Effector CD4-positive, alpha-beta T cell (primary cell): ENCODE measurements around the gene EME2.

Experiments
- DNase-seq: peaks from one replicate; pipeline ENCODE4 v3.0.0-alpha.2; 2020

Gene EME2

GRCh38 chr16:1767116-1767994, 5.3 kb upstream of the EME2 start:
- no peak for DNase-seq

- no peak for DNase-seq
Measured at GRCh38 chr16:1768061-1768766, 4.4 kb upstream of the EME2 start.

DNA sequence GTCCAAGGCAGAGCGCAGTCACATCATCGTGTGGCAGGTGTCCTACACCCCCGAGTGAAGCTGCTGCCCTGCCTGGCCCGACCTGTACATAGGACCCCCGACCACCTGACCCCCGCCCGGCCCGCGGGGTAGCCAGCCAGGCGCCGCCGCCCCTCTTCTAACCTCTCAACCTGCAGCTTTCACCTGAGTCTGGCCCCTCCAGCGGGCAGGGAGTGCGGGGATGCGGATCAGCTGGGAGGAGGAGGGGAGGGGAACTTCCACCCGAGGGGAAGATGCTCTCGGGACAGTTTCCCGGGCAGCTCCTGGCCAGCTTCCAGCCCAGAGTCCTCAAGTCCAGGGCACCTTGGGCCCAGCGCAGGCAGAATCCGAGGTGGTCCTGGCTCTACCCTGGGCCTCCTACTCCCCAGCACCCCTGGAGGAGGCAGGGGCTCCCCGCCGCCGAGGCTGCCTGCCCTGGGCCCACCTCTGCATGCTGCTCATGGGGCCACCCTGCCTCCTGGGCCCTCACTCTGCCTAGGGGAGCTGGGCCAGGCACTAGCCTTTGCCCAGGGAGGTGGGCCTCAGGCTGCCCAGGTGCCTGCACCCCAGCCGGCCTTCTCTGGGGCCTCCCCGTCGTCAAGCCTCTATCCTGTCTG, 3.7 kb upstream of the EME2 start:
- DNase-seq, result no peak

- DNase-seq, result no peak
Measured at GRCh38 chr16:1769402-1770300, 3.0 kb upstream of the EME2 start.

GRCh38 chr16:1770328-1771187, 2.1 kb upstream of the EME2 start:
- peak; percentile 17 for DNase-seq

GRCh38 chr16:1771188-1771863, 1.3 kb upstream of the EME2 start, which contains the start of gene NME3:
NME3 (minus strand) TSS chr16:1771543; CDS start chr16:1771534, 9 bp downstream.
- DNase-seq, result peak; percentile 62

DNA sequence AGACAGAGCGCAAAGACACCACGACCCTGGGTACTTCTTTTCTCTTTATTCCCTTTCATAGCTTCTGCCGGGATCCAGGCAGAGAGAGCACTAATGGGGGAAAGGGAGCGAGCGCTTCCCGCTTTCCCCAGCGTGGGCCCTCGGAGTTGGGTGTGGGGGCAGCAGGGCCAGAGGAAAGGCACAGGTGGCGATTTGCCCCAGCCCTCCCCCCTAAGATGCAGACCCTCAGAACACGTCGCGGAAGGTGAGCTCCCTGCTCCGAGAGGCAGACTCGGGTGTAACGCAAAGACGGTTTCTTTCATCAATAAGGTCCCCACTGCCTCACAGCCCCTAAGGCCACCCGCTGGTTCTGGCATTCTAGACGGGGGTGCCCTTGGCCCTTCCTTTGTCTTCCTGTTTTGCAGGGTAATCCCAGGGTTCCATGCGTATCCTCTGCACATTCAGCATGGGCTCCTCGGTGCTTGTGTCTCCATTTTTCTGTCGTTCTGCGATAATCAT, 697 bp upstream of the EME2 start:
- no peak for DNase-seq

- DNase-seq, result peak; percentile 71
Measured at GRCh38 chr16:1772908-1773702, 495 bp downstream of the EME2 start, which contains the start of gene MRPS34. MRPS34 (minus strand) TSS chr16:1773134; CDS start chr16:1773119, 15 bp downstream.

DNA sequence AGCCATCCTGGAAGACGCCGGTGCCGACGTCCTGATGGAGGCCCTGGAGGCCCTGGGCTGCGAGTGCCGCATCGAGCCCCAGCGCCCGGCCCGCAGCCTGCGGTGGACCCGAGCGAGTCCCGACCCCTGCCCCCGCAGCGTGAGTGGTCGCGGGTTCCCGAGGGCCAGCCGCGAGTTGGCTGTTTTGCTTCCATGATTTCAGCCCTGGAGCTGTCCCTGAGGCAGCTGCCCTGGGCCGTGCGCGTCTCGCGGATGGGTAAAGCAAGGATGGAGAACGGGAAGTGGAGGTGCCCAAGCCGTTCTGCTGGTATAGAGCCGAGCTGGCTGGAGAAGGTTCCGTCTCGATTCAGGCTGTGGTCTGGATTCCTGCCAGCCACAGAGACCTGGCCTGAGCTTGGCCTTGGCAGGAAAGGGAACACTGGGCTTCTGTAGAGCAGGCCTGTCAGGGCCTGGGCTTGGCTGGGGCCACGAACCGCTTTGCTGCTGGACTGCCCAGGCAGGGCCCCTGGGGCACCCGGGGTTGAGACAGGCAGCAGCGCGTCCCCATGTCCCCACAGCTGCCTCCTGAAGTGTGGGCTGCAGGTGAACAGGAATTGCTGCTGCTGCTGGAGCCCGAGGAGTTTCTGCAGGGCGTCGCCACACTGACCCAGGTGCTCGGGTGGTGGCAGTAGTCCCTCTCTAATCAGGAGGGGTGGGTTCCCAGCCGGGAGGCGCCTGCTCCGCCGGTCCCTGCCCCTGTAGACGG, 1.3 kb downstream of the EME2 start:
- peak; percentile 15 for DNase-seq

- no peak for DNase-seq
Measured at GRCh38 chr16:1774448-1774780, 1.8 kb downstream of the EME2 start.

- DNase-seq, result no peak
Measured at GRCh38 chr16:1775006-1775845, 2.6 kb downstream of the EME2 start.

GRCh38 chr16:1775846-1776671, 3.4 kb downstream of the EME2 start:
- no peak for DNase-seq

DNA sequence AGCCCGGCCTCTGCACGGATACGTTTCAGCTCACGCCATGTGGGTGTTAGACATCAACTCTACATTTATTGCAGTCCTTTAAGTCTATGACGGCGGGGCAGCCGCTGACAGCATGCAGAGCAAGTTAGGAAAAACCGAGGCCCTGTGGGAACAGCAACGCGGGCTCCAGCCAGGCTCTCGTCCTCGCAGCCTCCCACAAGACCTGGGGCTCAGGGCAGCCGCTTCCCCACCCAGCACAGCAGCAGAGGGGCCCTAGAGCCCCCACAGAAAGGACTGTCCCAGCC, 4.0 kb downstream of the EME2 start:
- DNase-seq, result no peak

- DNase-seq, result no peak
Measured at GRCh38 chr16:1776991-1777374, 4.4 kb downstream of the EME2 start.

- DNase-seq, result no peak
Measured at GRCh38 chr16:1777375-1778199, 5.0 kb downstream of the EME2 start.
